Esophagus muscularis mucosa (tissue), 4 donors: ENCODE data around the gene AOAH. TPM values are rescaled to one million over a fixed set of nuclear protein-coding genes. Genes with fewer than 3 reads are reported as not detected.

Experiments
- DNase-seq: peaks from one replicate; pipeline ENCODE4 v3.0.0-alpha.2; 2017; ENCODE audit errors: extremely low spot score
- H3K27ac ChIP-seq, 4 donors: fragments of 200-600 bp; sonication (generic); replicated peaks in 1 of 4; 1 replicate in 3 of 4; 2 replicates in 1 of 4; pipeline ENCODE4 v1.5.1; 2016 to 2019; ENCODE audit warnings: mild to moderate bottlenecking in 1 of 4
- H3K27me3 ChIP-seq, 4 donors: fragments of 200-600 bp; sonication (generic); one replicate each; pipeline versions ENCODE4 v1.5.1 to v1.6.0; 2016 to 2019
- H3K36me3 ChIP-seq, 4 donors: fragments of 200-600 bp; sonication (generic); one replicate each; pipeline ENCODE4 v1.5.1; 2016 to 2019
- H3K4me1 ChIP-seq, 4 donors: fragments of 200-600 bp; sonication (generic); one replicate each; pipeline ENCODE4 v1.5.1; 2016 to 2019
- H3K4me3 ChIP-seq, 4 donors: fragments of 200-600 bp; sonication (generic); 1 replicate in 2 of 4; 2 replicates in 2 of 4; pipeline ENCODE4 v1.5.1; 2016 to 2019; ENCODE audit warnings: mild to moderate bottlenecking in 4 of 4, moderate library complexity in 1 of 4
- H3K9me3 ChIP-seq, 4 donors: fragments of 200-600 bp; sonication (generic); 1 replicate in 3 of 4; 2 replicates in 1 of 4; pipeline ENCODE4 v1.5.1; 2016 to 2019
- EP300 ChIP-seq: sonication (generic); formaldehyde crosslinking; IDR thresholded peaks from one replicate; pipeline ENCODE4 v1.6.1; 2017; ENCODE audit warnings: antibody characterized with exemption
- POLR2A ChIP-seq: fragments of 450-650 bp; IDR thresholded peaks from one replicate; pipeline ENCODE4 v1.6.1; 2017; ENCODE audit warnings: antibody characterized with exemption, moderate library complexity, mild to moderate bottlenecking, low read depth
- POLR2AphosphoS5 ChIP-seq, 2 donors: sonication (generic); formaldehyde crosslinking; IDR thresholded peaks; one replicate each; pipeline ENCODE4 v1.6.1; 2017; ENCODE audit warnings: antibody characterized with exemption in 2 of 2
- WGBS: methylation state at CpG from one replicate; pipeline ENCODE4 v1.1.5; 2018; 5-methylcytosine and 5-hydroxymethylcytosine counted together
- intact Hi-C: fragments of 100-400 bp; cut with DNase I; formaldehyde crosslinking; loops from one replicate; pipeline ENCODE4 v1.15.1; 2023
- total RNA-seq, 4 donors: library from RNA; depleted of rRNA; stranded (reverse); fragments of >200 nt; gene quantifications; one replicate each; pipeline versions ENCODE4 v1.1.0 to v1.2.1, GENCODE V29; 2016
- TF ChIP-seq, protein P1 (sequence below), 3 experiments: fragments of 200-600 bp in 2 of 3; fragments of 450-650 bp in 1 of 3; sonication (generic) in 2 of 3; IDR thresholded peaks; one replicate each; pipeline ENCODE4 v1.5.1; 2017 to 2019; ENCODE audit warnings: antibody characterized with exemption in 3 of 3, mild to moderate bottlenecking in 2 of 3, moderate library complexity in 1 of 3

Gene AOAH
- total RNA-seq, 4 donors from 2014 or later = 2.0 to 16.1 (median 4.5) TPM

DNA sequence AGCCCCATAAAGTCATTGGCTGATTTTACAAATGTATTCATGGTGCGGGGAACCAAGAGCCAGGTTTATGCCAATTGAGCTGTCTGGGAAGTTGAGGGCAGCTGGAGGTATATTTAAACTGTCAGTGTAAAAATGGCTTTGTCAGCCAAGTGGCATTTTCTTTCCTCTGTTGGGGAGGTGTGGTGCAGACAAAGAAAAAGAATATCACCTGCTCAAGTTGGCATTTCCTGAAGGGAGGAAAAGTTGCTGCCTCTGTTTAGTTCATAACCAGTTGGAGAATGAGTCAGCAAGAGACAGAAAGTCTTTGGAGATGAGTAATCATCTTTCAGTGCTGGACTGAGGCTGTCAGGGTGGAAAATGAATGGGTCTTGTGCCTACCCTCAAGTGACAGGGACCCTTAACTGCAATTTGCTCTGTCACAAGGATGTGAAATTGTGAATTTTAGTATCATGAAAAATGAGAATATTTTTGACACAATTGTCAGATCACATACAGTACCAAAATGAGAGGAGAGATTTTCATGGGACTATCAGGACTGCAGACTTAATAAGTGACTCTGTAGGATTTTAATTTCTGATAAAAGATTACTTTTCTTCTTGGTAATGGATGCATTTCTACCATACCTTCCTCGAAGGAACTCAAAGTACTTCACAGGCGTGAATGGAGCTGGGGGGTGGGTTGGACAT is 197.3 kb downstream of the AOAH start:
- H3K27ac ChIP-seq = no peak overlapping the region
- 88% methylated on average over 3 of the region's 3 CpGs for WGBS
- no peak overlapping the region for H3K4me3 ChIP-seq
- no peaks in the 10 kb centered on the region for H3K36me3 ChIP-seq
- no peaks in the 10 kb centered on the region for H3K4me1 ChIP-seq
- H3K9me3 ChIP-seq = no peaks in the 10 kb centered on the region
- no peaks in the 10 kb centered on the region for H3K27me3 ChIP-seq
- intact Hi-C loops = no loop called here
- no peak for DNase-seq
- TF ChIP-seq, protein P1, sequence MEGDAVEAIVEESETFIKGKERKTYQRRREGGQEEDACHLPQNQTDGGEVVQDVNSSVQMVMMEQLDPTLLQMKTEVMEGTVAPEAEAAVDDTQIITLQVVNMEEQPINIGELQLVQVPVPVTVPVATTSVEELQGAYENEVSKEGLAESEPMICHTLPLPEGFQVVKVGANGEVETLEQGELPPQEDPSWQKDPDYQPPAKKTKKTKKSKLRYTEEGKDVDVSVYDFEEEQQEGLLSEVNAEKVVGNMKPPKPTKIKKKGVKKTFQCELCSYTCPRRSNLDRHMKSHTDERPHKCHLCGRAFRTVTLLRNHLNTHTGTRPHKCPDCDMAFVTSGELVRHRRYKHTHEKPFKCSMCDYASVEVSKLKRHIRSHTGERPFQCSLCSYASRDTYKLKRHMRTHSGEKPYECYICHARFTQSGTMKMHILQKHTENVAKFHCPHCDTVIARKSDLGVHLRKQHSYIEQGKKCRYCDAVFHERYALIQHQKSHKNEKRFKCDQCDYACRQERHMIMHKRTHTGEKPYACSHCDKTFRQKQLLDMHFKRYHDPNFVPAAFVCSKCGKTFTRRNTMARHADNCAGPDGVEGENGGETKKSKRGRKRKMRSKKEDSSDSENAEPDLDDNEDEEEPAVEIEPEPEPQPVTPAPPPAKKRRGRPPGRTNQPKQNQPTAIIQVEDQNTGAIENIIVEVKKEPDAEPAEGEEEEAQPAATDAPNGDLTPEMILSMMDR (IDR thresholded peaks at IDR 0.05) = no peak
- TF ChIP-seq POLR2AphosphoS5 (IDR thresholded peaks at IDR 0.05) (no peak), POLR2A (no peak), EP300 (no peak)

DNA sequence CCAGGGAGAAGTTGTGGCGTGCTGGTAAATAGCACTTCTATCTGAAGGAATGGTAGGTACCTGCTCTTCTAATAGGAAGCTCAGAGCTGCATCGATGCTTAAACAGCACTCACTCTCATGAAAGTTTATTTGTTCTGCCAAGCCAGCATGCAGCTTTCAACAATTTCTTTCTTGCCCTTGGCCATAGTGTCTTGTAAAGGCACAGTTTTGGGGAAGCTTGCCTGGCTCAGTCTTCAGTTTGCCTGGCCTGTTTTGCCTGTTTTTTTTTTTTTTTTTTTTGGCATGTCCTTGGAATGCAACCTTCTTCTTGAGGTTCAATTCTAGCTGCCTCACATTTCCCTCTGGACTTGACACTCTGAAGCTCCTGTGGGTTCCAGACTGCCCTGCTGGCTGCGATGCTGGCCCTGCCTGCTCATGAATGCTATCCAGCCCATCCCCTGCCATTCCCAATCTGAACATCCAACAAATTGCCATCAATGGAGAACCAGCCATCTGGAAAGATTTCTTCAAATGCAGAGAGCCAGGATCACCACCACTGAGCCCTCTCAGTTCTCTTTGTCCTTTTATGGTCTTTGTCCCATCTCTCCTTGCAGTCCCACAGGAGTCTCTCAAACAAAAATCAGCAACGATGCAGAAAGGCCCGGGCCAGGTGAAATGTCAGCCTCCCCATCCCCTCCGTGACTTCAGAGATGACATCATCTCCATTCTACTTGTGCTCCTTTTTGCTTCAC is 200.8 kb downstream of the AOAH start:
- Histone ChIP-seq H3K9me3 (no peaks in the 10 kb centered on the region), H3K4me1 (no peaks in the 10 kb centered on the region), H3K36me3 (no peaks in the 10 kb centered on the region), H3K27ac (no peak overlapping the region), H3K4me3 (no peak overlapping the region), H3K27me3 (no peaks in the 10 kb centered on the region)
- WGBS = 90% methylated on average over 6 of the region's 6 CpGs
- DNase-seq = no peak
- intact Hi-C loops = no loop called here
- TF ChIP-seq, protein P1 (IDR thresholded peaks at IDR 0.05) = no peak
- no peak for TF ChIP-seq POLR2A
- no peak for TF ChIP-seq POLR2AphosphoS5 (IDR thresholded peaks at IDR 0.05)
- no peak for TF ChIP-seq EP300

DNA sequence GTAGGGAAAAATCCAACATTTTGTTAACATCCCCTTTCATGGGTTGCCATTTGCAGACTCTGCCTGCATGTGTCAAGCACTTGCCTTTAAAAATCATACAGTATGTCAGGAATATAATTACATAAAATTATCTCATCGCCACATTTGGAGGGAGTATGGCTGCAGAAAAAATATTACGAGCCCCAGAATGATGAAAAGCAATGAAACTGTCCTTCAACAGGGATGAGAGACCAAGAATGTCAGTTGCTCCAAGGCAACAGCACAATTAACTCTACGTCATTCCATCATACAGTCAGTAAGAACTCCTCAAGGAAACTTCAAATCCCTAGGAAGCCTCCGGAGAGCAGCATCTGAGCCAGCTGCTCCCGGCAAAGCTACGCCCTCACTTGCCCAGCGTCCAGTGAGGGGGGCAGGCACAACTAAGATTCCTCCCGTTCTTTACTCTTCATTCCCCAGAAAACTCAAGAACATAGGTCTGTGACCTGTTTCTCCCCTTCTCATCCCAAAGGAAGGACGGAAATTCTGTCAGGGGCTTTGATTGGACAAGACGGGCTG is 201.8 kb downstream of the AOAH start:
- intact Hi-C loops = no loop called here
- no peak for TF ChIP-seq POLR2AphosphoS5 (IDR thresholded peaks at IDR 0.05)
- TF ChIP-seq, protein P1 (IDR thresholded peaks at IDR 0.05) = no peak
- Histone ChIP-seq H3K4me3 (no peak overlapping the region), H3K36me3 (no peaks in the 10 kb centered on the region), H3K4me1 (no peaks in the 10 kb centered on the region), H3K27me3 (no peaks in the 10 kb centered on the region), H3K9me3 (no peaks in the 10 kb centered on the region), H3K27ac (no peak overlapping the region)
- no peak for DNase-seq
- 77% methylated on average over 10 of the region's 10 CpGs for WGBS

DNA sequence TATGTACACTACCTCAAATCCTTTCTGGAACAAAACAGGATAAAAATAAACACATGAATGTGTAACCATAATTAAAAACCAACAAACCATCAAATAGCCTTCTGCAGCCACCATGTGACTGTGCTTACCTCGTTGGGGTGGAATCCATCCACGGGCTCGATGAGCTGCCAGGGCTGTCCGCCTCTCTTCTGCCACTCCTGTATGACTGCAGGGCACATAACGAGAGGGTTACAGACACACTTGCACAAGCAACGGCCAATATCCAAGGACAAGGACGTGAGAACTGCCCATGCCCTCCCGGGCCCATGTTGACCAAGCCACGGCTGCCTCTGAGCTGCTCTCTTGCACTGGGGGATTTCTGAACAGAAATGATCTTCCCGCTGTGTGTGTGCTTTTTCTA is 202.4 kb downstream of the AOAH start:
- Histone ChIP-seq H3K36me3 (no peaks in the 10 kb centered on the region), H3K4me3 (no peak overlapping the region), H3K9me3 (no peaks in the 10 kb centered on the region), H3K27me3 (no peaks in the 10 kb centered on the region), H3K27ac (no peak overlapping the region), H3K4me1 (no peaks in the 10 kb centered on the region)
- intact Hi-C loops = no loop called here
- TF ChIP-seq EP300 = no peak
- TF ChIP-seq, protein P1 (IDR thresholded peaks at IDR 0.05) = no peak
- no peak for TF ChIP-seq POLR2AphosphoS5 (IDR thresholded peaks at IDR 0.05)
- no peak for TF ChIP-seq POLR2A
- no peak for DNase-seq
- WGBS = 80% methylated on average over 10 of the region's 10 CpGs
